K562 (cell line): ENCODE results near the gene TNFRSF6B.

ENCODE experiments used
- KAT2B ChIP-seq: IDR thresholded peaks from one replicate; pipeline ENCODE4 v1.6.1; 2012; ENCODE audit warnings: low read depth, mild to moderate bottlenecking, control low read depth, inconsistent platforms, low read length, moderate library complexity
- KLF10 ChIP-seq: fragments of 250-450 bp; sonication (Bioruptor Pico); IDR thresholded peaks from 2 replicates; pipeline ENCODE4 v1.6.1; 2021; ENCODE audit warnings: matching md5 sums
- RAD21 ChIP-seq, 2 experiments: fragments of 250-450 bp in 1 of 2; fragments of 450-650 bp in 1 of 2; sonication (Bioruptor Pico) in 1 of 2; formaldehyde crosslinking in 1 of 2; IDR thresholded peaks in 1 of 2; conservative IDR thresholded peaks in 1 of 2; 2 replicates each; pipeline versions ENCODE4 v1.4.0 to v1.8.0; 2020 to 2022; ENCODE audit warnings: mild to moderate bottlenecking in 2 of 2, moderate library complexity in 1 of 2
- SPI1 ChIP-seq: IDR thresholded peaks from 2 replicates; pipeline ENCODE4 v1.6.1; 2011; ENCODE audit warnings: low read depth, low read length, control low read depth, borderline replicate concordance
- TGIF2 ChIP-seq: sonication (generic); formaldehyde crosslinking; IDR thresholded peaks from 2 replicates; pipeline ENCODE4 v1.8.1; 2022; ENCODE audit warnings: mild to moderate bottlenecking, missing genetic modification reagents, moderate library complexity
- ZNF133 ChIP-seq: fragments of 250-450 bp; sonication (Bioruptor Pico); IDR thresholded peaks from 2 replicates; pipeline ENCODE4 v1.4.0; 2020; ENCODE audit warnings: mild to moderate bottlenecking
- ZNF217 ChIP-seq: sonication (generic); formaldehyde crosslinking; IDR thresholded peaks from 2 replicates; pipeline ENCODE4 v1.8.0; 2022; ENCODE audit warnings: mild to moderate bottlenecking, missing genetic modification reagents
- TF ChIP-seq, protein P1 (sequence below): sonication (generic); formaldehyde crosslinking; IDR thresholded peaks from 2 replicates; pipeline ENCODE4 v1.8.1; 2022; ENCODE audit warnings: missing genetic modification reagents
- TF ChIP-seq, protein P2 (sequence below): sonication (generic); formaldehyde crosslinking; IDR thresholded peaks from 2 replicates; pipeline ENCODE4 v1.8.1; 2022; ENCODE audit warnings: missing genetic modification reagents

DNA sequence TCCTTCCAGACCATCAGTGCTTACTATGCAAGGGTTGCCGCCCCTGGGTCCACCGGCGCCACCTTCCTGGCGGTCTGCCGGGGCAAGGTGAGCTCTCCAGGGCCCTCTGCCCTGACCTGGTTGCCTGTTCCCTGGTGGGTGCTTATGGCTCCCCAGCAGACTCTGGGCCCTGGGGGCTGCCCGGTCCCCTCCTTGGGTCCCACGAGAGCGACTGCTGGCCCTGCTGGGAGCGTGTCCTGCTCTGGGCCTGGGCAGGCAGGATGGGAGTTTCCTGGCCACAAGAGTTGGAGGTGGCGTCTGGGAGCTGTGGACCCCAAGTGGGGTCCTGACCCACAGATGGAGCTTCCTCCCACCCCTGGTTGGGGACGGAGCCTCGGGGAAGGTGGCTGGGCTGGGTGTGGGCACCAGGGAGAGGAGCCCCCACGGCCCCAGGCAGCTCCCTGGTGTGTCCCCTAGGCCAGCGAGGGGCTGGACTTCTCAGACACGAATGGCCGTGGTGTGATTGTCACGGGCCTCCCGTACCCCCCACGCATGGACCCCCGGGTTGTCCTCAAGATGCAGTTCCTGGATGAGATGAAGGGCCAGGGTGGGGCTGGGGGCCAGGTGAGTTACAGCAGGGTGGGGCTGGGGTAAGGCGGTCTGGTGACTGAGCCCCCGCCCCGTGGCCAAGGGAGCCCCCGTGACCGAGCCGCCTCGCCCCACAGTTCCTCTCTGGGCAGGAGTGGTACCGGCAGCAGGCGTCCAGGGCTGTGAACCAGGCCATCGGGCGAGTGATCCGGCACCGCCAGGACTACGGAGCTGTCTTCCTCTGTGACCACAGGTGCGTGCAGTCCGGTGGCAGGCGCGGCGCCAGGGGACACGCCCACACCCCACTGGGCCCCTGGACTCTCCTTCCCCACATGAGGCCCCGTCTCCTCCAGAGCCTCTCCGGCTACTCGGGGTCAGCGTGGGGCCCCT, 7.1 kb upstream of the TNFRSF6B start:
- TF ChIP-seq KAT2B = no peak
- no peak for TF ChIP-seq RAD21 (CRISPR knock-in tag; conservative IDR thresholded peaks at IDR 0.05 in 1 of 2, IDR thresholded peaks at IDR 0.05 in 1 of 2)
- no peak for TF ChIP-seq KLF10
- TF ChIP-seq TGIF2 (CRISPR knock-in tag) = no peak
- no peak for TF ChIP-seq ZNF133 (CRISPR knock-in tag)
- TF ChIP-seq ZNF217 (CRISPR knock-in tag) = no peak
- TF ChIP-seq SPI1 = no peak
- TF ChIP-seq, protein P1, sequence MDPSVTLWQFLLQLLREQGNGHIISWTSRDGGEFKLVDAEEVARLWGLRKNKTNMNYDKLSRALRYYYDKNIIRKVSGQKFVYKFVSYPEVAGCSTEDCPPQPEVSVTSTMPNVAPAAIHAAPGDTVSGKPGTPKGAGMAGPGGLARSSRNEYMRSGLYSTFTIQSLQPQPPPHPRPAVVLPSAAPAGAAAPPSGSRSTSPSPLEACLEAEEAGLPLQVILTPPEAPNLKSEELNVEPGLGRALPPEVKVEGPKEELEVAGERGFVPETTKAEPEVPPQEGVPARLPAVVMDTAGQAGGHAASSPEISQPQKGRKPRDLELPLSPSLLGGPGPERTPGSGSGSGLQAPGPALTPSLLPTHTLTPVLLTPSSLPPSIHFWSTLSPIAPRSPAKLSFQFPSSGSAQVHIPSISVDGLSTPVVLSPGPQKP (CRISPR knock-in tag) = no peak
- TF ChIP-seq, protein P2, sequence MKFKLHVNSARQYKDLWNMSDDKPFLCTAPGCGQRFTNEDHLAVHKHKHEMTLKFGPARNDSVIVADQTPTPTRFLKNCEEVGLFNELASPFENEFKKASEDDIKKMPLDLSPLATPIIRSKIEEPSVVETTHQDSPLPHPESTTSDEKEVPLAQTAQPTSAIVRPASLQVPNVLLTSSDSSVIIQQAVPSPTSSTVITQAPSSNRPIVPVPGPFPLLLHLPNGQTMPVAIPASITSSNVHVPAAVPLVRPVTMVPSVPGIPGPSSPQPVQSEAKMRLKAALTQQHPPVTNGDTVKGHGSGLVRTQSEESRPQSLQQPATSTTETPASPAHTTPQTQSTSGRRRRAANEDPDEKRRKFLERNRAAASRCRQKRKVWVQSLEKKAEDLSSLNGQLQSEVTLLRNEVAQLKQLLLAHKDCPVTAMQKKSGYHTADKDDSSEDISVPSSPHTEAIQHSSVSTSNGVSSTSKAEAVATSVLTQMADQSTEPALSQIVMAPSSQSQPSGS = no peak
